HG02763 (cell line): ENCODE measurements around the gene INPP4A.

Experiments used
- ATAC-seq: cut with Tn5 transposase; IDR thresholded peaks from one replicate; pipeline ENCODE4 v1.9.1; 2021; ENCODE audit warnings: mild to moderate bottlenecking, moderate library complexity; ENCODE audit not compliant: unreplicated experiment

Gene INPP4A

GRCh38 chr2:98473995-98474780 is 29.5 kb downstream of the INPP4A start:
- no peak for ATAC-seq

DNA sequence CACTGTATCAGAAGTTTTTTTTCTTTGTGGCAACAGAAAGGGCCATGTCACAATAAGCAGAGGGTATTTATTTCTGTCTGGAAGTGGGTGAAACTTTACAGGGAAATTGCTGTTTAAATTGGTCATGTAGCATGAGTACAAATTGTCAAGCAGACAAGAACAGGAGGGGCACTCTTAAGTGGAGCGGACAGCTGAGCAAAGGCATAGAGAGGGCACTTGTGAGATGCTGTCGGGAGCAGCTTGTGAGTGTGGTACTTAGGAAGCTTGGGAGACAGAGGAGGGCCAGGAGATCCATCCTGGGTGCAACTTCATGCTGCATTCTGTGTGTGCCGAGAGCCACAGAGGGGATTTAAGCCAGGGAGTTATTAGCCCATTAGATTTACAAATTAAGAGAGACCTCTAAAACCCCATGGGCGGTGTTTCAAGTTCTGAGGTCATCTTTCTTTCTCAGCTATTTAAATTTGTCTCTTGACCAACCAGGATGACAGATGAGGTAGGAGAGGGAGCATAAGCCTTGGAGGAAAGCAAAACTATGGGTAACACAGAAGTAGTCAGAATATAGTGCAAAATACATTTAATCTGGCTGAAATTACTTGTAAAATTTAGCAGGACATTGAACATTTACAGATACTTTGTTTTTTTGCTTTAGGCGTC is 30.4 kb downstream of the INPP4A start:
- ATAC-seq = no peak

- ATAC-seq = no peak
Observed at GRCh38 chr2:98476192-98476868, 31.7 kb downstream of the INPP4A start.

GRCh38 chr2:98477036-98477435 is 32.4 kb downstream of the INPP4A start:
- ATAC-seq = no peak

GRCh38 chr2:98477506-98477905 is 32.8 kb downstream of the INPP4A start:
- no peak for ATAC-seq

GRCh38 chr2:98478088-98478551 is 33.5 kb downstream of the INPP4A start:
- ATAC-seq = no peak

GRCh38 chr2:98478907-98479306 is 34.2 kb downstream of the INPP4A start:
- no peak for ATAC-seq

DNA sequence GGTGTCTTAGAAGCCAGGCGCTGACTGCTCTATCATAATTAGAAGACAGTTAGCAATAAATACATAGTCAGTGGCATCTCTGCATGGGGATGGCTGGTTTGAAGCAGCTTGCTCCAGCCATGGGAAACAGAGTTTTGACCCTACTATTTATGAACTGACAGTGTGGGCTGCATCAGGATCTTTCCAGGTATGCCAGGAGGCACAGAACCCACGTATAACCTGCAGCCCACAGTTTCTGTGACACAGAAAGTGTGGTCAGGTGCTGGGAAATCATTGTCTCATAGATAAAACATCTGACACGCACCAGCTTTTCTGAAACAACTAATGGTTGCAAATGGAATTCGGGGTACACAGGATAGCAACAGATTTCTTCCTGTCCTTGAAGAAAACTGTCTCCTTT is 34.7 kb downstream of the INPP4A start:
- ATAC-seq = no peak

- ATAC-seq = peak; percentile 28
Observed at GRCh38 chr2:98479959-98480524, 35.4 kb downstream of the INPP4A start.

DNA sequence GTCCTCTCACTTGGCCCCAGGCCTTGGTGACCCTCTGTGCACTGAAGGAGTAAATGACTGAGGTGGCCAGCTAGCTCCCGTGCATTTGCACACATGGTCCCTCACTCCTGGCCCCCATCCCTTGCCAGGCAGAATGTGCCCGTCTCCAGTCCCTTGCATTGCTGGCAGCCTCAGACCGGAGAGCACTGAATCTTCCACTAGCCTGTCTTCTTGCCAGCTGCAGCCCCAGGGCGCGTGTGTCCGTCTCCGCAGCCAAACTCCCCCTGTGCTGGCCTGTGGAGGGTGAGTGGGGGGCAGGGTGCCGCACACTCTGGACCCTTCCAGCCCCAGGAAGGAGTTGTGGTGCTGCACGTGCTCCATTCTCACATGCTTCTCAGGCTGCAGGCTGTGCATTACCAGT is 35.9 kb downstream of the INPP4A start:
- ATAC-seq = no peak

DNA sequence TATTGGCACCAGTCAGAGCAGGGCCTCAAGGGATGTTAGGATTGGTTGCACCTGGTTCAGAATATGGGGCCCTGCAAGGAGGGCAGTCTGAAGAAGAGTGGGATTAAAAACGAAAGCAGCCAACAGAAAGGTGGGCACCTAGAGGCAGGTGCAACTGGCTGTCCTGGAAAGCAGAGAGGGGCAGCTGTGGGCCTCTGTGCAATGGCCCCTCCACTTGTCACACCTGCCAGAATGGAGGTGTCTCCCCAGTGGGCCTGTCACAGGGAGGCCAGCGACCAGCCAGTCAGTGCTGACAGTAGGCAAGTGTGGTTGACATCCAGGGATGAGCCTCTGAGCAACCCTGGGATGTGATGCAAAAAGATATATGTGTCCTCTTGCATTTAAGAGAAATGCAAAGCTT is 37.7 kb downstream of the INPP4A start:
- no peak for ATAC-seq

- peak; percentile 69 for ATAC-seq
Observed at GRCh38 chr2:98483257-98483861, 38.7 kb downstream of the INPP4A start.

- ATAC-seq = no peak
Observed at GRCh38 chr2:98484121-98484557, 39.5 kb downstream of the INPP4A start.

DNA sequence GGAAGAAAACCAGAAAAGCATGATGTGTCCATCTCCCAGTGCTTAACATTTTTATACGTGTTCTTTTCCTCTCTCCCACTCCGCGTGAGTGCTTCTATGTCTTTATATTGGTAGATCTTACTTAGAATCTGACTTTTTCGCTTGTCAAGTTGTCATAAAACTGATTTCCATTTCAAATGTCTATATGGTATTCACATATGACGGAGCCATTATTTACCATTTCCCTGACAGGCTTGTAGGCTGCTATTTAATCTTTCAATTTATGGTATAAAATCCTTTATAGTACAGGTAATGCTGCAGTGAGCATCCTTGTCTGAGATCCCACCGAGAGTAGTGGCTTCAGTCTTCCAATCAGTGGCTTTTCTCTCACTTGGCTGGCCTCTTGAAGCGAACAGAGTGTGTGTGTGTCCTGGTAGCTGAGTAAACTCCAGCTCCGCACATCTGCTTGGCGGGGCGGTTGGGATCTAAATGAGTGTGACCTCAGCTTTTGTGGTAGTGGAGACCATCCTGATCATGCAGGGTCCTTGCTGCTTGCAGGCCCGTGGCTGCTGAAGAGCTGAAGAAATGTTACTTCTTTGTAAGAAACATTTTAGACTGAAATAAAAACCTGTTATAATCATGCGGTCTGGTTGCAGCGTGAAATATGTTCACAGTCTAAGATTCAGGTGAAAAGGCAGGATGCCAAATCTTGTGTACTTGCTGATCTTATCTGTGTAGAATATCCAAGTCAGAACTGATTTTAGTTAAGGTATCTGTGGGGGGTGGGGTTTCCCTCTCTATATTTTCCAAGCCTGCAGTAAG is 40.2 kb downstream of the INPP4A start:
- ATAC-seq = no peak

DNA sequence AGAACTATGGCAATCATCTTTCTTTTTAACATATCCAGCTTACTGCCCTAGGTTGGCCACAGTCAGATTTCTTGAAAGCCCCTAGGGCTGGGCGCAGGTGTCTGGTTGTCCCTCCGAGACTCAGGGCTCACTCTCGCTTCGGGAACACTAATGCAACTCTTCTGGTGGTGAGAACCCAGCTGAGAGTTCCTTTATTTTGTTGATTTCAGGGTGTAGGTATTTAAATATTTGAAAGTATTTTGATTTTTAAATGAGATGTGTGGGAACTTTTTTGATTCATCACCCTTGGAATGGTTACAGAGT is 40.7 kb downstream of the INPP4A start:
- no peak for ATAC-seq

GRCh38 chr2:98486374-98486981 is 41.8 kb downstream of the INPP4A start:
- ATAC-seq = no peak

DNA sequence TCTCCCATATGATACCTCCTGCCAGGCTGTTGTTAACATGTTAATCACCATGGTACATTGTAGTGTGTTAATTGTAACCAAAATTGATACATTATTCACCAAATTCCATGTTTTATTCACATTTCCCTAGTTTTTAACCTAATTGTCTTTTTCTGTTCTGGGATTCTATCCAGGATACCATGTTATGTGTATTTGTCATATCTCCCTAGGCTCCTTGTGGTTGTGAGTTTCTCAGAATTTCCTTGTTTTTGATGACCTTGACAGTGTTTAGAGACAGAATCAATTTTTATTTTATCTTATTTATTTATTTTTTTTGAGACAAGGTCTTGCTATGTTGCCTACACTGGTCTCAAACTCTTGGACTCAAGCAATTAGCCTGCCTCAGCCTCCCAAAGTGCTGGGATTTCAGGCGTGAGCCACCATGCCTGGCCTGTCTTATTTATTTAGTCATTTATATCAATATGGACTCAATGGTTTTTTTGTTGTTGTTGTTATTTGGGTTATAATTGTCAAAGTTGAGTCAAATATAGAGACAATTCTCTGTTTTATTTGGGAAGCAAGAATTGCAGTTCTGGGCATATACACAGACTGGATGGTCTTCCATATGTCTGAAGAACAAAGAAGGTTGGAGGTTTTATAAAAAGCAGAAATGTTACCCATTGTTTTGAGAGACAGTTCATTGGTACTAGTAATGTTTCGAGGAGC is 42.6 kb downstream of the INPP4A start:
- ATAC-seq = no peak

- peak; percentile 53 for ATAC-seq
Observed at GRCh38 chr2:98487806-98488189, 43.1 kb downstream of the INPP4A start.

DNA sequence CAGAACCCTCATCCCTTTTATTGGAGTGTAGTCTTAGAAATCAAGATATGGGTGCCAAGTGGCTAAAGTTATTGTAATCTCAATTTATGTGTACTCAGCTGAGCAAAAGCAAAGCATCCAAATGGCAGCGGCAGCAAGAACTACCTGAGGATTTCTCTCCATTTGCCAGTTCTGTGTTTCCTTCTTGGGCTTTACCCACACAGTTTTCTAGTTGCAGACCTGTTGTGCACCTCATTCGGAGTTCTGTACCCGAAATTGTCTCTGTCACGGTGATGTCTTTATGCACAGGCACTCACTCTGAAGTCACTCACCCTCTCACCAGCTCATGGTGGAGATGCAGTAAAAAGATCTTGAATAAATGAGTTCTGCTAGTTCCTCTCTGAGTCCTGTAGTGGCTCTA is 43.6 kb downstream of the INPP4A start:
- no peak for ATAC-seq
